ENCODE measurements around the gene GJA10.

The GJA10 gene

GRCh38 chr6:89917801-89918366, 23.6 kb downstream of the GJA10 start:
- DNase-seq, result no peak

- no peak for DNase-seq
Measured at GRCh38 chr6:89921197-89921596, 26.9 kb downstream of the GJA10 start.

- no peak for DNase-seq
Measured at GRCh38 chr6:89921691-89922090, 27.4 kb downstream of the GJA10 start.

GRCh38 chr6:89924231-89924630, 30.0 kb downstream of the GJA10 start:
- DNase-seq, result no peak

- DNase-seq, result no peak
Measured at GRCh38 chr6:89925826-89926225, 31.6 kb downstream of the GJA10 start.

DNA sequence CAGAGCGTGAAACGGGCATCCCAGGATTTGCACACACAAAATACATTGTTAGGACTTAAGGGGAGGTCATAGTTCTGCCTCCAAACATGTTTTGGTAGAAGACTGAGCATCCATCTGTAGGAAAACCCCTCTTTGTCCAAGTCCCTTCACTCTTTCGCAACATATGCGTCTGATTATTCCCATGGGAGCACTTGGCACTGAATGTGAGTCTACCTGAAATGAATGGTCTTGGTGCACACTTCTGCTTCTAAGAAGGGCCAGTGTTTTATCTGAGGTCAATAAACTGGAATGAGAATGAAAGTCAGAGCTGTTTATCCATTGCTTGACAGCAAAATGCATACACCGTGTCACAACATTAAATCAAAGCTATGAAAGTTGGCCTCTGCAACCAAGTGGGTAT, 33.0 kb downstream of the GJA10 start:
- no peak for DNase-seq

- DNase-seq, result no peak
Measured at GRCh38 chr6:89927791-89928550, 33.7 kb downstream of the GJA10 start.

- DNase-seq, result no peak
Measured at GRCh38 chr6:89928604-89929003, 34.3 kb downstream of the GJA10 start.

DNA sequence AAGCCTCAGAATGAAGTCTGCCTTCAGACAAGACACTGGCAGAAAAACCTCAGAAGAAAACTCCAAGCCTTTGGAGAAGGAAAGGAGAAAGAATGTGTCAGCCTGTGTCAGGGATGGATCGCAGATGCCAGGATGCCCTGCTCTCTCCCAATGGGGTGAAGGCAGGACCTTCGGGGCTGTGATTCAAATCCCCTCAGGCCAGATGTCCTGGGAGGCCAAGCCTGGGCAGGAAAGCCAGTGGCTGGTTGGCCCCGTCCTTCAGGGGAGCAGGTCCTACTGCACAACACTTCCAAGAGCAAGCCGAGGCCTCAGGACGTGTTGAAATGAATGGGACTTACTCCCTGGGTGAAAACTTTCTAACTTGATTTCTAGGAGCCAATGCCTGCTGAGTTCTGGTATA, 36.5 kb downstream of the GJA10 start:
- no peak for DNase-seq

DNA sequence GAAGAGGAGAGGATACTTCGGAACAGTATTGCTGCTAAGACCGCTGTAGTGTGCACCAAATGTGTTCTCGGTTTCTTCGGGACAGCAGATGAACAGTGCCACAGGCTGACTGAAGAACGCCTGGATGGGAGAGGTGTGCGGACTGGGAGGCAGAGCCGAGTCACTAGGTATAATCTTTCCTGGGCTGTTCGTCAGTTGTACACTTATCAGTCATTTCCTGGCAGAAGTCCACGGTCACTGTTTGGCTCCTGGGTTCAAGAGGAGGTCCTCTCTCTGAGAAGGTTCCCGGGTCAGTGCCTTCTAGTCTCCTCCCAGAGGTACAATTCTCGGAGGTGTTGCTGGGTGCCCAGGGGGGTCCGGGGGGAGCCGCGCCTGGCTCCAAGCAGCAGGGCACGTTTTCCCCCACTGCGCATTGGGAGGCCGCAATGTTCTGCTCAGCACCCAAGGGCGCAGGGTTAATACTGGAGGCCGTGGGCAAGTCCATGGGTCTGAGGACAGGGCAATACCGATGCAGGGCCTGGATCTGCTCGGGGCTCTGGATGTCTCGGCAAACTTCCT, 38.1 kb downstream of the GJA10 start:
- no peak for DNase-seq

GRCh38 chr6:89934685-89935366, 40.6 kb downstream of the GJA10 start:
- DNase-seq, result no peak

GRCh38 chr6:89936177-89936576, 41.9 kb downstream of the GJA10 start:
- DNase-seq, result no peak

- DNase-seq, result no peak
Measured at GRCh38 chr6:89938014-89938413, 43.7 kb downstream of the GJA10 start.

DNA sequence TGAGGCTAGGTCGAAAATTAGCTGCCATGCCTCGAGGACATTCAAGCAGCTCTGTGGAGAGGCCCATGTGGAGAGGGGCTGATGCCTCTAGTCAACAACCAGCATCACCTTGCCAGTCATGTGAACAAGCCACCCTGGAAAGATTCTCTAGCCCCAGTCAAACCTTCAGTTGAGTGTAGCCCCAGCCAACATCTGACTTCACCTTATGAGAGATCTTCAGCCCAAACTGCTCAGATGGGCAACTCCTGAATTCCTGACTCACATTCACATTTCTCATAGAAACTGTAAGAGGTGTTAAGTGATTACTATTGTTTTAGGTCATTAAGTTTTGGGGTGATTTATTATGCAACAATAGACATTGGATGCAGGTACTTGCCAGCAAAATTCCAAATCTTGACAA, 44.9 kb downstream of the GJA10 start:
- DNase-seq, result no peak

- peak; percentile 67 for DNase-seq
Measured at GRCh38 chr6:89940225-89941027, 46.2 kb downstream of the GJA10 start.

DNA sequence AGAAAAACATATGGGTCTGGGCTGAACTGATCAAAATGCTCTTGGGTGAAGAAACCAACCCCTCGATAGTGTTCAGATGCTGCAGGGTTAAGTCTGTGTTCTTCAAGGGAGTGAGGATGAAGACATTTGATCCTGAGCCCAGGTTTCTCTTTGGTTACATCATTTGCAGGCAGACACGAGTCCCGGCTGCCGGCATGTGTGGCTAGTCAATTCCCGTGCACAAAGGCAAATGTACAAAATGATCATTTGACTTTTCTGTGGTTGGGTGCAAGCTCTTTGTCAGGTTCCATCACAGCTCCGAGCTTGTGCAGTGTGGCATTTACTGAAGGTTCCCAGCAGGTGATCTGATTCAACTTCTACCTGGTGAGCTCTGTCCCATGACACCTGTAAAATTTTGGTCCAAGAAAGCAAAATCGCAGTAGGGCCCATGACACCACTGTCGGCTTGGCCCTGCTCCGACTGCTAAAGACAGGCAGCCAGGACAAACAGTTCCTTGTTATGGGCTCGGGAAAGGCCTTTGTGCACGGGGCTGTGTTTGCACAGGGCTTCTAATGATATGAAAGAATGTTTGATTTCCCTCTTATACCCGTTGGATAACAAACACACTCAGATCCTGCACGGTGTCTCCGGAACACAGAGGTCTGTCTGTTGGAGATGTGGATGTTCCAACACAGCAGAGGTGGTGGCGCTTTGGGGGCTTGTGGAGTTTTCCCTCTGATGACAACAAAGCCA, 46.9 kb downstream of the GJA10 start:
- no peak for DNase-seq

DNA sequence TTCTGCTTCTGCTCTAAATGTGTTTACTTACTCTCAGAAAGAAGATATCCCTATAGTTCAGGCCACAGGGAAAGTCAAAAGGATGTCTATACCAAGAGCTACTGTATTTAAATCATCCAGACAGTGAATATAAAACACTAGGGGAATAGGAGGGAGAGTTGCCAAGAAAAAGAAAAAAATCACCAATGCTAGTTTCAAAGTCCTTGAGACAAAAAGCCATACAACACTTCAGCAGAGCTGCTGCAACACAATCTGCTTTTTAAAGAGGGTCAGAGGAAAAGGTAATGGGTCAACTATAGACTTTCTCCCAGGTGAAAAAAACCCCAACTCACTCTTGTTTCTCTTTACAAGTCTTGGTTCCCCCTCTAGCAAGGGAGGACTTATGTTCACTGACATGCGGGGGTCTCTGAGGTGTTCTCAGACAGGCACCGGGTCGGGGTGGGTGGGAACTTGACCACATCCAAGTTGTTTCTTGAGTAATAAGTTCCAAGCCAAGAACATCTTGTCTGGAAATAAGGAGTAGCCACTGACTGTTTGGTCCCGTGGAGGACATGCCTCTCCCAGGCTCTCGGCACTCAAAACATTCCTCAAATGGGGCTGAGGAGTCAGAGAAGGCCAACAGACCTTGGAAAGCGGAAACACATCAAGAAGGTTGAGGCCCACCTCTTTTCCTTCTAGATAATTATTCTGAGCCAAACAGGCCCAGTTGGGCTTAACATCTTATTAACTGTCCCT, 47.7 kb downstream of the GJA10 start:
- no peak for DNase-seq

DNA sequence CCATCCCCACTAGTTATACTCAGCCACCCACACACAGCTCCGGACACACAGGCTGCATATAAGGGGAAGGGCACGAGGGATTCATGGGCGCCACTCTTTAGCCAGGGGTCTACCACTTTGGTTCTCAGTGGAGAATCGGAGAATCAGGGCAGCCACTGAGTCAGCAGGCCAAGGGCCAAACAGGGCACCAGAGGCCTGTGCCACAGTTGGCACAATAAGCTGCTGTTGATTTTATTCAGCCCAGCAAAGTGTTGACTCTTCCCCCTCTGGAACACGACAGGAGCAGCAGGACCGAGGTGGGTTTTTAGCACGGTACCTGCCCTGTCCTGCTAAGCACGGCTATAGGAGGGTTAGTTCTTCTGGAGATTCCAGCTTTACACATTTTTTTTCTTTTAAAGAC, 48.3 kb downstream of the GJA10 start:
- no peak for DNase-seq

DNA sequence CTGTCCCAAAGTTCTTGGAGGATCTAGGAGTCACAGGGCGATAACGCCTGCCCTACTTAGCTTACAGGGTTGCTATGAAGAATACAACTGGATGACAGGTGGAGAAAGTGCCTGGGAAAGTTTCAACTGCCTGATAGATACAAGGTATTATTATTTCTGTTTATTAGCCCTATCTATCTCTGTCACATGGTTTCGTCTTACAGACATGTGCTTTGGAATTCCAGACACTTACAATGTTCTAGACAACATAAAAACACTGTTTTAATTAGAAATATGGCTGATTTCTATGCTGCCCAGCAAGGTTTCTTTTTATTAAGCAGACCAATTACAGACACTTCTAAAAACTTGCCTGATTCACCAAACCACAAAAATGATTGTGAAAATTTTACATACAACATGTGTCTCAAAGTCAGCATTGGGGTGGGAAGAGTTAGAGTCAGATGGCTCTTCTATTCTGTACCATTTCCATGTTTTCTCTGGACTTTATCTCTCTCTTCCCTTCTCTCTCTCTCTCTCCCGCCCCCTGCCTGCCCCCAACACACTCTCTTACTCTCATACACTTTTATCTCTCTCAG, 50.0 kb downstream of the GJA10 start:
- no peak for DNase-seq

DNA sequence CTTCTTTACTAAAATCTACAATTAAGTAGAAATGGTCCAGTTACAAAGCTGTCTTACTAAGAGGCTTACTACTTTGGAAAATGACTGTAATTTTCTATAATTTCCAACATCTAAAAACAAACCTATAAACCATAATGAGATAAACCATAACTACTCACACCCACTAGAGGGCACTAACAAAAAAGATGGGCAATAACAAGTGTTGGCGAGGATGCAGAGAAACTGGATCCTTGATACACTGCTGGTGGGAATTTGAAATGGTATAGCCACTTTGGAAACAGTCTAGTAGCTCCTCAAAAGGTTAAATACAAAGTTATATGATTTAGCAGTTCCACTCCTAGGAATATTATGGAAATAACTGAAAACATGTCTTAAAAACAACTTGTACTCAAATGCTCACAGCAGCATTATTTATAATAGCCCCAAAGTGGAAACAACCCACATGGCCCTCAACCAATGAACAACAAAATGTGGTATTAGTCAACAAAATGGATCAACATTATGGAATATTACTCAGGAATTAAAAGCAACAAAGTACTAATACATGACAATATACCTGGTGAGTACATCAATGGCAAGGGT, 50.6 kb downstream of the GJA10 start:
- no peak for DNase-seq
